WI38 (cell line): ENCODE measurements around the gene SPCS3.
A peak's percentile ranks its signal among the peaks of the same experiment; 100 is the strongest.

Experiments used
- H3K4me3 ChIP-seq: 2 replicates; pipeline ENCODE4 v1.5.1; 2011; ENCODE audit warnings: low read depth, mild to moderate bottlenecking, control low read depth, low read length
- TF ChIP-seq, protein P1 (sequence below): IDR thresholded peaks from 2 replicates; pipeline ENCODE4 v1.5.1; 2012; ENCODE audit warnings: low read depth, mild to moderate bottlenecking, control low read depth, low read length

Gene SPCS3

DNA sequence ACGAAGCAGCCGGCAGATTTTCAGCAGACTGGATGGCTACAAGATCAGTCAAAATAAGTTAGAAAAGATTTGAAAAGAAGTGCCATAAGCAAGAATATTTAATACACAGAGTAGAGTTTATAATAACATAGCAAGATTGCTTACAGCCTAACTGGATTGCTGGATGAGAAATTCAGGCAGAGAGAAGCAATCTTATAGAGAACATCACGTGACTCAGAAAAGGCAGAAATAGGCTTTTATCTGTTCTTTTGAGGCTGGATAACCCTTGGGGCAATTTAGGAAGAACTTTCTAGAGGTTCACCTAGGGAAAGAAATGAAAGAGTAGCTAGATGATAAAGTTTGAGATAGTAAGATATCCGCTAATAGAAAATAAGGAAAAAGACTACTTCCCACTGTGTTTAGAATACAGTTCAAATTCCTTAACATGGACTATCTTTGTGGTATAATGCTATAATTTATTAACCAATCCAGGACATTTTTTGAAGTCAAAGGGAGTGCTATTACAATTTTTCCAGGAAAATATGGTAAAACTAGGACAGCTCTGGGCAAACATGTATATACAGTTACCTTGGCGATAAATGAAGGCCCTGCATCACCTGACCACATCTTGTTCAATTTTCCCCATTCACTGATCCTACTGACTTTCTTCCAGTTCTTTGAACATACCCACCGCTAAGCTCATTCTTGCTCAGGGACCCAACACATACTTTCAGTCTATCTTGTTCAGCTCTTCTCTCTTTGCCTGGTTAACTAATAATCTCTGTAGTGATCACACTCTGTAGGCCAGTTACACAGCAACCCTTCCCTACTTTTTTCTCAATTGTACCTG is 12.7 kb upstream of the SPCS3 start:
- TF ChIP-seq, protein P1, sequence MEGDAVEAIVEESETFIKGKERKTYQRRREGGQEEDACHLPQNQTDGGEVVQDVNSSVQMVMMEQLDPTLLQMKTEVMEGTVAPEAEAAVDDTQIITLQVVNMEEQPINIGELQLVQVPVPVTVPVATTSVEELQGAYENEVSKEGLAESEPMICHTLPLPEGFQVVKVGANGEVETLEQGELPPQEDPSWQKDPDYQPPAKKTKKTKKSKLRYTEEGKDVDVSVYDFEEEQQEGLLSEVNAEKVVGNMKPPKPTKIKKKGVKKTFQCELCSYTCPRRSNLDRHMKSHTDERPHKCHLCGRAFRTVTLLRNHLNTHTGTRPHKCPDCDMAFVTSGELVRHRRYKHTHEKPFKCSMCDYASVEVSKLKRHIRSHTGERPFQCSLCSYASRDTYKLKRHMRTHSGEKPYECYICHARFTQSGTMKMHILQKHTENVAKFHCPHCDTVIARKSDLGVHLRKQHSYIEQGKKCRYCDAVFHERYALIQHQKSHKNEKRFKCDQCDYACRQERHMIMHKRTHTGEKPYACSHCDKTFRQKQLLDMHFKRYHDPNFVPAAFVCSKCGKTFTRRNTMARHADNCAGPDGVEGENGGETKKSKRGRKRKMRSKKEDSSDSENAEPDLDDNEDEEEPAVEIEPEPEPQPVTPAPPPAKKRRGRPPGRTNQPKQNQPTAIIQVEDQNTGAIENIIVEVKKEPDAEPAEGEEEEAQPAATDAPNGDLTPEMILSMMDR: no peak
- H3K4me3 ChIP-seq: no peak overlapping the region

DNA sequence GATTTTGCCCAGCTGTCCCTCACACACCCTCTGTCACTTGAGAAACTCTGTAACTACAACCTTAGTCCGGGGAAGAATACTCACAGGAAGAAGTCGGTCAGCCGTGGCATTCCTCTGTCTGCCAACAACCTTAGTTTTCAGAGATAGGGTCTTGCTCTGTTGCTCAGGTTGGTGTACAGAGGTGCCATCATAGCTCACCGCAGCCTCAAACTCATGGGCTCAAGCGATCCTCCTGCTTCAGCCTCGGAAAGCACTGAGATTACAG is 12.2 kb upstream of the SPCS3 start:
- H3K4me3 ChIP-seq: no peak overlapping the region
- TF ChIP-seq, protein P1: no peak

DNA sequence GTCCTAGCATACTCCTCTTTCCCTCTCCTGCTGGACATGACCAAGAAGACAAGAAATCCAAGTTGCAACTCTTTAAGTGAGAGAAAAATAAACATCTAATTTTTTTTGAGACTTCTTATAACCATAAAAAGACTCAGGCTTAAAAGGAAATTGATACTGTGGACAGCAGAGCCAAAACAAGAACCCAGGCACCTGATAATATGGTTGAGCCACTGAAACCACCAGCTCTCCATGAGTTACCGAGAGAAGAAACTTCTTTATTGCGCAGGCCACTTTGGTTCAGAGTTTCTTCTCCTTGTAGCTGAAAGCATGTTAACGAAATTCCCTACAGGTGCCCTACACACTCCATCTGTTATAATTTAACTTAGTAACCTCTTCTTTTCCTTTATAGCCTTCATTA is 11.3 kb upstream of the SPCS3 start:
- no peak overlapping the region for H3K4me3 ChIP-seq
- TF ChIP-seq, protein P1: no peak

DNA sequence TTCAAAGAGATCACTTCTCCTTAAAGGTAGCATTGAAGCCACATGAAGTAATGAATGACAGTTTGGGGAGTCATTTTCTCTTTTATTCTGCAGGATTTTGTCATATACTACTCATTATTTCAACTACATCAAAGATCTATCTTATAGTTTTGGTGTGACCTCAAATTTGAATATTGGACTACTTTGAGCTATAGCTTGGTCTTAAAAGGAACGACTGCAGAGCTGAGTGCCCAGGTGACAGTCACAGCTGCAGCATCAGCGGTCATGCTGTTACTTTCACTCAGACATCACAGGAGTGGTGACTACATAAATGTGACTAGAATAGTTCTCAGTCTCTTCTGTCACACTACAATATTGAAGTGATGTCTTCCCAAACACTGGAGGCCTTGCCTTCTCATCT is 10.7 kb upstream of the SPCS3 start:
- no peak overlapping the region for H3K4me3 ChIP-seq
- TF ChIP-seq, protein P1: no peak

DNA sequence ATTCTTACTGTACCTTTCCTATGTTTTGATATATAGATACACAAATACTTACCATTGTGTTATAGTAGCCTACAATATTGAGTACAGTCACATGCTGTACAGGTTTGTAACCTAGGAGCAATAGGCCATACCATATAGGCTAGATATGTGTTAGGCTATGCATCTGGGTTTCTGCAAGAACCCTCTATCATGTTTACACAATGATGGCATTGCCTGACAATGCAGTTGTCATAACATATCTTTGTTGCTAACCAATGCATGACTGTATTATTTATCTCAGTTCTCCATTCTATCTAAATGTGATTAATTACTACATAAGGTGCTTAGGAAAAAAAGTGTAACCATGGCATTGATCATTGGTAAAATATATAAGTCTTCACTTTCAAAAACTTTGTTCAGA is 10.0 kb upstream of the SPCS3 start:
- TF ChIP-seq, protein P1: no peak

DNA sequence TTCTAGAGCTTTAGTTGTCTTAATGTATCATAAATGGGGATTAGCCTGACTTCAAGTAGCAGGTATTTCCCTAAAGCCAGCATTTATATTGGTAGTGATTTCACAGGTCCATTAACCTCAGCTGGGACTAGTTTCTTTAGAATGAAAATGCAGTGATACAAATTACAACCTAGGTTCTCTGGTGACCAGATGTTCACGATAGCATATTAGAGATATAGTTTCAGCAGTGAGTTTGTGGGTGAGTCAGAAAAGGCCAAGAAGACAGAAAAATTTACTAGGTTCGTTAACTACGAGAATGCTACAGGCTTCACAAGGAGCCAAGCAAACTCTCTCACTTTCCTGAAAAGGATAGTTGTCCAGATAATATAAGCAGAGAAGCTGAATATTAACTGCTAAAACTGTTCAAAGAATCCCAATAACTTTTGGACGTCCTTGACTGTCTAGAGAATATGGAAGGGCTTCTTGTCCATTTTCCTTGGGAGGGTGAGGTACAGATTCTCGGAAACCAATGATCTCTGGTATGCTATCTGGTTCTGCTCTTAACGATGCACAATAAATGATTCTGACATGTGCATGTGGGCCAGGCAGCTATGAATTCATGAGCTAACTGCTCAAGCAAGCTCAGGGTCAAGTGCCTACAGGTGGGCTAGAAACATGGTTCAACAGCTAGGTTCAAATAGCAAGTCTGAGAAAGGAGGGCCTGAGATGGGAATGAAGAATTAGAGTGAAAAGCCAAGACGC is 6.0 kb upstream of the SPCS3 start:
- no peak overlapping the region for H3K4me3 ChIP-seq
- TF ChIP-seq, protein P1: no peak

More for the DNA sequence above, 10.0 kb upstream of the SPCS3 start:
- no peak overlapping the region for H3K4me3 ChIP-seq

DNA sequence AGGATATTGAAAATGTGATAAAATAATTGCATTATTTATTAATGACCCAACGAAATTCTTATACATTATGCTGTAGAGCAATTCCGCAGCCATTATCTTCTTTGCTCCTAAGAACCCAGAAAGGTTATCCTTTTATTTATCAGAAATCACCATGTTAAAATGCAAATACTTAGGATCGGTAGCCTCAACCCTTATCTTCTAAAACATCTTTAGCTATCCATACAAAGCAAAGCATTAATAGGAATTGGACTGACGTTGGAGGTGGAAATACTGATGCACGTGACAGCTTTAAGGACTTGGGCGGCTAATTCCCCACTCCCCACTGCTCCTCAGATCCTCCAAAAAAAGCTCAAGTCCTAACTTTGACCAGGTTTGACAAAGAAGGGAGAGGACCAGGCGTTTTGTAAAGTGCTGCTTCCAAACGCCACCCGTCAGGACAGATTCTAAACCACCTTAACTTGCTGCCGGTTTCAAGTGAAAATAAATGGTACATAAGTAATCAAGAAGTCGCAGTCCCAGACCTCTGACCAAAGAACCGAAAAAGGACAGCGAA is 539 bp upstream of the SPCS3 start:
- TF ChIP-seq, protein P1: no peak
- H3K4me3 ChIP-seq: peak overlapping the region; percentile 80
